Neutrophil (primary cell): ENCODE data around the gene TMEM17.

Experiments
- H3K27ac ChIP-seq: fragments of 200-600 bp; sonication (generic); 2 replicates; pipeline ENCODE4 v1.5.1; 2016; ENCODE audit warnings: mild to moderate bottlenecking, moderate library complexity
- H3K27me3 ChIP-seq: fragments of 200-600 bp; sonication (generic); 2 replicates; pipeline ENCODE4 v1.6.0; 2016; ENCODE audit warnings: mild to moderate bottlenecking
- H3K36me3 ChIP-seq: fragments of 200-600 bp; sonication (generic); 2 replicates; pipeline ENCODE4 v1.5.1; 2017
- H3K4me1 ChIP-seq, 2 experiments: fragments of 200-600 bp in 1 of 2; sonication (generic) in 1 of 2; 1 replicate in 1 of 2; 2 replicates in 1 of 2; pipeline versions ENCODE4 v1.5.1 to v1.6.1; 2013 to 2016; ENCODE audit warnings: low read depth in 1 of 2, low read length in 1 of 2, mild to moderate bottlenecking in 1 of 2, moderate library complexity in 1 of 2; ENCODE audit not compliant: control insufficient read depth in 1 of 2, insufficient read depth in 1 of 2
- H3K4me3 ChIP-seq, 2 experiments: fragments of 200-600 bp in 1 of 2; sonication (generic) in 1 of 2; 1 replicate in 1 of 2; 2 replicates in 1 of 2; pipeline ENCODE4 v1.5.1; 2013 to 2016; ENCODE audit warnings: low read depth in 1 of 2, low read length in 1 of 2, mild to moderate bottlenecking in 1 of 2, moderate library complexity in 1 of 2
- H3K9me3 ChIP-seq: fragments of 200-600 bp; sonication (generic); 2 replicates; pipeline ENCODE4 v1.5.1; 2016
- CTCF ChIP-seq: fragments of 200-600 bp; sonication (generic); IDR thresholded peaks from 2 replicates; pipeline ENCODE4 v1.5.1; 2016; ENCODE audit warnings: antibody characterized with exemption

The TMEM17 gene

GRCh38 chr2:62461017-62461553, 44.9 kb downstream of the TMEM17 start:
- Histone ChIP-seq H3K27ac (no peak overlapping the region), H3K27me3 (peaks cover 20% of the 10 kb centered on the region)
- TF ChIP-seq CTCF: no peak

DNA sequence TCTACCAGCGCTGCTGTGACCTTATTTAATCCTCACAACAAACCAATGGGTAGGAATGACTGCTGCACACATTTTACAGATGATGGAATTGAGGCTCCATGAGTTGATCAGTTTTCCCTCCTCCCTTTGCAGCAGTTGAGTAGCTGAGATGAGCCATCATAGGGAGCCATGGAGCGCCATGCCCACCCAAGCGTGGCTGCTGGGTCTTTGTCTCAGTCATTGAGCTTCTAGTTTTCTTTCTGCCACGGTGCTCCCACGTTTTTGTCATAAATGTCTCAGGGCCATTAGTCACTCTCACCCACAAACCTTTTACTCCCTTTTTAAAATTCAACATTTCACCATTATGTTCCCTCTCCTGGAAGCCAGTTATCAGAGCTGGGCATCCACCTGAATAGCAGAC, 45.8 kb downstream of the TMEM17 start:
- TF ChIP-seq CTCF: no peak
- Histone ChIP-seq H3K27ac (no peak overlapping the region), H3K27me3 (peaks cover 22% of the 10 kb centered on the region), H3K4me1 (peaks cover 19 to 24% of the 10 kb centered on the region in 2 experiments), H3K36me3 (no peaks in the 10 kb centered on the region), H3K9me3 (no peaks in the 10 kb centered on the region), H3K4me3 (no peak overlapping the region)

More at GRCh38 chr2:62461017-62461553, 44.9 kb downstream of the TMEM17 start:
- no peak overlapping the region for H3K4me3 ChIP-seq
- H3K36me3 ChIP-seq: no peaks in the 10 kb centered on the region
- H3K9me3 ChIP-seq: no peaks in the 10 kb centered on the region
- H3K4me1 ChIP-seq: peaks cover 23 to 33% of the 10 kb centered on the region in 2 experiments

GRCh38 chr2:62459672-62460071, 46.3 kb downstream of the TMEM17 start:
- H3K27me3 ChIP-seq: peaks cover 22% of the 10 kb centered on the region
- H3K4me3 ChIP-seq: no peak overlapping the region
- H3K4me1 ChIP-seq: peaks cover 15 to 19% of the 10 kb centered on the region in 2 experiments
- TF ChIP-seq CTCF: no peak
- no peak overlapping the region for H3K27ac ChIP-seq
- H3K36me3 ChIP-seq: no peaks in the 10 kb centered on the region
- H3K9me3 ChIP-seq: no peaks in the 10 kb centered on the region

DNA sequence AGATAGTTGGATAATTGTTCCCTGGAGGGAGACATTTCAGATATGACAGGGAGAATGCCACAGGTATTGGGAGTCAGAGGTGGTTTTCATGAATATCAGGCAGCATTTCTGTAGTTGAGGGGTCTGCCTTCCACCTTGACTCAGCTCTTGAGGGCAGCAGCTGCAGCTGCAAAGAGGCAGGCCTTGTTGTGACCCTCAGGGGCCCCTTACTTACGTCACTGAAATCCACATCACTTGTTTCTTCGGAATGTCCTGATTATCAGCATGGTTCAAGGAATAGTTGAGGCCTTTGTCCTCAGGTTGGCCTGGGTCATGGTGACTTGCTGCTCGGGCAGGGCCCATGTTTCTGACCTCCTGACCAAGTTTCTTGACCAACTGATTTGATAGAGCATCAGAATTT, 46.9 kb downstream of the TMEM17 start:
- peaks cover 22% of the 10 kb centered on the region for H3K27me3 ChIP-seq
- no peak for TF ChIP-seq CTCF
- no peak overlapping the region for H3K27ac ChIP-seq
- H3K4me3 ChIP-seq: no peak overlapping the region
- H3K4me1 ChIP-seq: peaks cover 9 to 13% of the 10 kb centered on the region in 2 experiments
- H3K36me3 ChIP-seq: no peaks in the 10 kb centered on the region
- H3K9me3 ChIP-seq: no peaks in the 10 kb centered on the region

DNA sequence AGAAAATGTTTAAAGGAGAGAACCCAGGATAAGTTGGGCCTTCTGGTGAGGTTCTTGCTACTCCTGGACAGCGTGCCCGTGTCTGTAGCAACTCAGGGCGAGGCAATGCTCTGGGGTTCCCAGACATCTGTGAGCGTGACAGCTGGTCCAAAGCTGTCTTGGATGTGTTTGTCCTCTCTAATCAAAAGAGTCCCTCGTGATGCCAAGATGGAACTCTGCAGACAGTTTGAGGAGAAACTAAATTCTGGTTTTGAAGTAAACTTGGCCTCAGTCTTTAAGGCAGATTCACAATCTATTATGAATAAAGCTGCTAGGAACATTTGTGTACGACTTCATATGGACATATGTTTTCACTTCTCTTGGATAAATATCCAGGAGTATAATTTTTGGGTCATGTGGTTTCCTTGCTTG, 47.3 kb downstream of the TMEM17 start:
- H3K27me3 ChIP-seq: peaks cover 22% of the 10 kb centered on the region
- no peak overlapping the region for H3K27ac ChIP-seq
- H3K9me3 ChIP-seq: no peaks in the 10 kb centered on the region
- TF ChIP-seq CTCF: no peak
- no peaks in the 10 kb centered on the region for H3K36me3 ChIP-seq
- H3K4me1 ChIP-seq: peaks cover 9 to 10% of the 10 kb centered on the region in 2 experiments
- no peak overlapping the region for H3K4me3 ChIP-seq
